Naive thymus-derived CD4-positive, alpha-beta T cell (primary cell): ENCODE measurements around the gene CRACR2B. TPM values are rescaled to one million over a fixed set of nuclear protein-coding genes. Genes with fewer than 3 reads are reported as not detected.

Experiments used
- ATAC-seq: fragments of 150-1000 bp; cut with Tn5 transposase; 2 replicates; pipeline ENCODE4 v1.10.0; 2021; ENCODE audit warnings: mild to moderate bottlenecking, moderate library complexity
- CTCF ChIA-PET: fragments of 350-600 bp; sonication (Branson Sonifier 250); formaldehyde crosslinking; loops from one replicate; lab custom pipeline; 2021; ENCODE audit warnings: antibody characterized with exemption; lab: Charles Lee
- POLR2A ChIA-PET: fragments of 350-600 bp; sonication (Branson Sonifier 250); formaldehyde crosslinking; loops from one replicate; lab custom pipeline; 2021; ENCODE audit warnings: antibody characterized with exemption, inconsistent platforms; lab: Charles Lee
- DNase-seq, 9 donors: peaks; one replicate each; pipeline versions ENCODE4 v3.0.0 to v3.0.0-alpha.2; 2020 to 2022; ENCODE audit warnings: mixed read lengths in 1 of 9
- H3K27ac ChIP-seq: one replicate; pipeline ENCODE4 v1.7.0; 2013; ENCODE audit warnings: mild to moderate bottlenecking, low read depth, low read length, moderate library complexity
- H3K27me3 ChIP-seq, 2 donors: one replicate each; pipeline ENCODE4 v1.7.0; 2013; ENCODE audit warnings: low read length in 2 of 2, mild to moderate bottlenecking in 2 of 2, moderate library complexity in 2 of 2; ENCODE audit not compliant: control insufficient read depth in 2 of 2, insufficient read depth in 2 of 2
- H3K36me3 ChIP-seq, 3 experiments: 1 replicate in 2 of 3; 2 replicates in 1 of 3; pipeline ENCODE4 v1.7.0; 2013; ENCODE audit warnings: low read length in 3 of 3, mild to moderate bottlenecking in 3 of 3, moderate library complexity in 1 of 3; ENCODE audit not compliant: insufficient read depth in 3 of 3, control insufficient read depth in 2 of 3
- H3K4me1 ChIP-seq, 2 donors: one replicate each; pipeline ENCODE4 v1.7.0; 2013; ENCODE audit warnings: low read length in 2 of 2, mild to moderate bottlenecking in 2 of 2, moderate library complexity in 1 of 2; ENCODE audit not compliant: control insufficient read depth in 2 of 2, insufficient read depth in 2 of 2
- H3K4me3 ChIP-seq: 2 replicates; pipeline ENCODE4 v1.7.0; 2013; ENCODE audit warnings: mild to moderate bottlenecking, low read length
- H3K9me3 ChIP-seq, 3 experiments: 1 replicate in 2 of 3; 2 replicates in 1 of 3; pipeline ENCODE4 v1.7.0; 2013; ENCODE audit warnings: low read length in 3 of 3; ENCODE audit not compliant: control insufficient read depth in 2 of 3
- H3K27ac Mint-ChIP-seq, 9 donors: one replicate each; pipeline ENCODE4 v1.8.0; 2020 to 2022; ENCODE audit warnings: mixed read lengths in 9 of 9, mild to moderate bottlenecking in 8 of 9, moderate library complexity in 5 of 9, inconsistent platforms in 2 of 9
- H3K27me3 Mint-ChIP-seq, 5 donors: one replicate each; pipeline ENCODE4 v1.8.0; 2021 to 2022; ENCODE audit warnings: mixed read lengths in 5 of 5, mild to moderate bottlenecking in 1 of 5
- H3K36me3 Mint-ChIP-seq, 5 donors: one replicate each; pipeline ENCODE4 v1.8.0; 2020 to 2022; ENCODE audit warnings: mixed read lengths in 5 of 5, mild to moderate bottlenecking in 3 of 5, inconsistent platforms in 1 of 5
- H3K4me1 Mint-ChIP-seq, 7 donors: one replicate each; pipeline ENCODE4 v1.8.0; 2020 to 2022; ENCODE audit warnings: mixed read lengths in 7 of 7, mild to moderate bottlenecking in 3 of 7, inconsistent platforms in 1 of 7
- H3K4me3 Mint-ChIP-seq, 10 donors: one replicate each; pipeline ENCODE4 v1.8.0; 2020 to 2022; ENCODE audit warnings: mild to moderate bottlenecking in 10 of 10, mixed read lengths in 10 of 10, moderate library complexity in 6 of 10, inconsistent platforms in 2 of 10
- H3K9me3 Mint-ChIP-seq, 11 donors: one replicate each; pipeline ENCODE4 v1.8.0; 2020 to 2022; ENCODE audit warnings: mixed read lengths in 11 of 11, mild to moderate bottlenecking in 4 of 11, inconsistent platforms in 1 of 11, moderate library complexity in 1 of 11
- intact Hi-C, 2 donors: fragments of 100-400 bp; cut with micrococcal nuclease; formaldehyde crosslinking; loops; one replicate each; pipeline ENCODE4 v1.15.1; 2023
- polyA plus RNA-seq, 2 donors: library from polyadenylated mRNA; unstranded; fragments of 300-500 nt; fragmentation: Illumina TruSeq; gene quantifications; one replicate each; pipeline ENCODE4 v1.2.3, GENCODE V29; 2021
- total RNA-seq, 6 experiments: library from RNA in 5 of 6; stranded (reverse) in 5 of 6; gene quantifications; 1 replicate in 5 of 6; 2 replicates in 1 of 6; pipeline ENCODE4 v1.2.3 and lab custom pipeline; 2021 to 2026

The CRACR2B gene
- total and polyA plus RNA-seq, 7 experiments from 2014 or later, result 0.62 to 3.9 (median 2.0) TPM; not detected in 3

- Histone ChIP-seq H3K36me3 (peaks cover 0 to 23% (median 0%) of the 10 kb centered on the region in 3 experiments), H3K27me3 (no peaks in the 10 kb centered on the region), H3K27ac (no peak overlapping the region), H3K4me1 (no peaks in the 10 kb centered on the region), H3K4me3 (no peak overlapping the region), H3K9me3 (no peaks in the 10 kb centered on the region)
- ATAC-seq (no peak), DNase-seq (no peak)
- Mint-ChIP-seq H3K4me3 (no peak overlapping the region), H3K27ac (no peak overlapping the region), H3K27me3 (no peaks in the 10 kb centered on the region), H3K9me3 (no peaks in the 10 kb centered on the region), H3K36me3 (peaks cover 0 to 7% (median 4%) of the 10 kb centered on the region in 5 donors), H3K4me1 (no peaks in the 10 kb centered on the region)
- ChIA-PET CTCF (no interaction called here), POLR2A (no interaction called here)
- intact Hi-C loops, result no loop called here
Observed at GRCh38 chr11:869399-870126, 41.8 kb downstream of the CRACR2B start.

- Histone ChIP-seq H3K27me3 (no peaks in the 10 kb centered on the region), H3K4me3 (no peak overlapping the region), H3K4me1 (no peaks in the 10 kb centered on the region), H3K27ac (no peak overlapping the region), H3K9me3 (no peaks in the 10 kb centered on the region), H3K36me3 (peaks cover 0 to 26% (median 0%) of the 10 kb centered on the region in 3 experiments)
- ChIA-PET CTCF (no interaction called here), POLR2A (no interaction called here)
- no peak for ATAC-seq
- no peaks in the 10 kb centered on the region for H3K9me3 Mint-ChIP-seq
- H3K4me1 Mint-ChIP-seq, result no peaks in the 10 kb centered on the region
- no peak overlapping the region for H3K4me3 Mint-ChIP-seq
- no peaks in the 10 kb centered on the region for H3K27me3 Mint-ChIP-seq
- peaks cover 0 to 7% (median 4%) of the 10 kb centered on the region in 5 donors for H3K36me3 Mint-ChIP-seq
- DNase-seq, result no peak
- no peak overlapping the region for H3K27ac Mint-ChIP-seq
- intact Hi-C loops, result no loop called here
Observed at GRCh38 chr11:870127-870413, 42.4 kb downstream of the CRACR2B start.

GRCh38 chr11:870418-870817, 42.7 kb downstream of the CRACR2B start:
- no peak for DNase-seq
- Histone ChIP-seq H3K27me3 (no peaks in the 10 kb centered on the region), H3K36me3 (peaks cover 0 to 26% (median 0%) of the 10 kb centered on the region in 3 experiments), H3K4me3 (no peak overlapping the region), H3K27ac (no peak overlapping the region), H3K4me1 (no peaks in the 10 kb centered on the region), H3K9me3 (no peaks in the 10 kb centered on the region)
- peaks cover 0 to 10% (median 4%) of the 10 kb centered on the region in 5 donors for H3K36me3 Mint-ChIP-seq
- peaks cover 0 to 1% (median 0%) of the 10 kb centered on the region in 7 donors for H3K4me1 Mint-ChIP-seq
- H3K9me3 Mint-ChIP-seq, result no peaks in the 10 kb centered on the region
- H3K4me3 Mint-ChIP-seq, result no peak overlapping the region
- H3K27ac Mint-ChIP-seq, result no peak overlapping the region
- ChIA-PET POLR2A (no interaction called here), CTCF (no interaction called here)
- H3K27me3 Mint-ChIP-seq, result no peaks in the 10 kb centered on the region
- no peak for ATAC-seq
- intact Hi-C loops, result no loop called here

GRCh38 chr11:871472-871871, 43.8 kb downstream of the CRACR2B start:
- intact Hi-C loops, result no loop called here
- no peaks in the 10 kb centered on the region for H3K9me3 Mint-ChIP-seq
- Histone ChIP-seq H3K27me3 (no peaks in the 10 kb centered on the region), H3K36me3 (peaks cover 0 to 32% (median 0%) of the 10 kb centered on the region in 3 experiments), H3K27ac (no peak overlapping the region), H3K4me1 (no peaks in the 10 kb centered on the region), H3K4me3 (no peak overlapping the region), H3K9me3 (no peaks in the 10 kb centered on the region)
- peaks cover 0 to 17% (median 4%) of the 10 kb centered on the region in 5 donors for H3K36me3 Mint-ChIP-seq
- peaks cover 0 to 8% (median 0%) of the 10 kb centered on the region in 7 donors for H3K4me1 Mint-ChIP-seq
- DNase-seq, result no peak
- ChIA-PET CTCF (no interaction called here), POLR2A (no interaction called here)
- no peaks in the 10 kb centered on the region for H3K27me3 Mint-ChIP-seq
- no peak overlapping the region for H3K4me3 Mint-ChIP-seq
- no peak for ATAC-seq
- no peak overlapping the region for H3K27ac Mint-ChIP-seq

GRCh38 chr11:872799-873198, 45.1 kb downstream of the CRACR2B start:
- no peak overlapping the region for H3K27ac ChIP-seq
- Mint-ChIP-seq H3K9me3 (no peaks in the 10 kb centered on the region), H3K27me3 (no peaks in the 10 kb centered on the region), H3K4me1 (peaks cover 0 to 8% (median 0%) of the 10 kb centered on the region in 7 donors), H3K36me3 (peaks cover 0 to 18% (median 4%) of the 10 kb centered on the region in 5 donors), H3K4me3 (no peak overlapping the region), H3K27ac (no peak overlapping the region)
- ATAC-seq (no peak), DNase-seq (no peak)
- H3K4me1 ChIP-seq, result no peaks in the 10 kb centered on the region
- no peaks in the 10 kb centered on the region for H3K27me3 ChIP-seq
- H3K9me3 ChIP-seq, result no peaks in the 10 kb centered on the region
- intact Hi-C loops, result no loop called here
- H3K4me3 ChIP-seq, result no peak overlapping the region
- CTCF ChIA-PET, result no interaction called here
- peaks cover 0 to 39% (median 0%) of the 10 kb centered on the region in 3 experiments for H3K36me3 ChIP-seq
- POLR2A ChIA-PET, result no interaction called here

- no peak overlapping the region for H3K4me3 ChIP-seq
- no peak overlapping the region for H3K27ac Mint-ChIP-seq
- H3K36me3 ChIP-seq, result peaks cover 0 to 37% (median 0%) of the 10 kb centered on the region in 3 experiments
- no peaks in the 10 kb centered on the region for H3K9me3 ChIP-seq
- H3K4me3 Mint-ChIP-seq, result no peak overlapping the region
- H3K27me3 Mint-ChIP-seq, result no peaks in the 10 kb centered on the region
- no peaks in the 10 kb centered on the region for H3K27me3 ChIP-seq
- H3K4me1 ChIP-seq, result no peaks in the 10 kb centered on the region
- DNase-seq (no peak), ATAC-seq (no peak)
- H3K4me1 Mint-ChIP-seq, result peaks cover 0 to 8% (median 0%) of the 10 kb centered on the region in 7 donors
- no peak overlapping the region for H3K27ac ChIP-seq
- H3K9me3 Mint-ChIP-seq, result no peaks in the 10 kb centered on the region
- H3K36me3 Mint-ChIP-seq, result peaks cover 0 to 20% (median 4%) of the 10 kb centered on the region in 5 donors
- intact Hi-C loops, result no loop called here
- ChIA-PET CTCF (no interaction called here), POLR2A (no interaction called here)
Observed at GRCh38 chr11:873706-874105, 46.0 kb downstream of the CRACR2B start.

GRCh38 chr11:875203-875602, 47.5 kb downstream of the CRACR2B start:
- no peaks in the 10 kb centered on the region for H3K27me3 ChIP-seq
- peaks cover 0 to 25% (median 8%) of the 10 kb centered on the region in 5 donors for H3K36me3 Mint-ChIP-seq
- H3K27ac ChIP-seq, result no peak overlapping the region
- no peak for ATAC-seq
- no peak for DNase-seq
- H3K4me3 Mint-ChIP-seq, result no peak overlapping the region
- H3K36me3 ChIP-seq, result peaks cover 0 to 34% (median 0%) of the 10 kb centered on the region in 3 experiments
- no peaks in the 10 kb centered on the region for H3K9me3 ChIP-seq
- H3K4me3 ChIP-seq, result no peak overlapping the region
- H3K27ac Mint-ChIP-seq, result no peak overlapping the region
- H3K4me1 Mint-ChIP-seq, result peaks cover 0 to 8% (median 0%) of the 10 kb centered on the region in 7 donors
- intact Hi-C loops, result no loop called here
- H3K27me3 Mint-ChIP-seq, result no peaks in the 10 kb centered on the region
- H3K9me3 Mint-ChIP-seq, result no peaks in the 10 kb centered on the region
- H3K4me1 ChIP-seq, result no peaks in the 10 kb centered on the region
- POLR2A ChIA-PET, result no interaction called here
- CTCF ChIA-PET, result no interaction called here
